SK-N-SH treated with all-trans-retinoic acid at 6 μM for 48 hours (cell line): ENCODE data around the gene ALOX12B.

Experiments used
- ATAC-seq: fragments of 200-7000 bp; cut with Tn5 transposase; 3 replicates; pipeline ENCODE4 v1.9.1; 2020; ENCODE audit warnings: mild to moderate bottlenecking, moderate library complexity
- ARNTL ChIP-seq: fragments of 450-650 bp; formaldehyde crosslinking; IDR thresholded peaks from 2 replicates; pipeline ENCODE4 v1.5.0; 2020; ENCODE audit warnings: low read depth, mild to moderate bottlenecking, moderate library complexity, borderline replicate concordance
- BACH2 ChIP-seq: fragments of 250-450 bp; sonication (Bioruptor Pico); IDR thresholded peaks from 2 replicates; pipeline ENCODE4 v1.9.0; 2021; ENCODE audit warnings: mild to moderate bottlenecking, borderline replicate concordance
- CREB5 ChIP-seq: fragments of 250-450 bp; sonication (Bioruptor Pico); IDR thresholded peaks from 2 replicates; pipeline ENCODE4 v1.5.1; 2020; ENCODE audit warnings: low read depth, mild to moderate bottlenecking, moderate library complexity
- CSRNP3 ChIP-seq: fragments of 250-450 bp; sonication (Bioruptor Pico); IDR thresholded peaks from 2 replicates; pipeline ENCODE4 v1.5.1; 2021; ENCODE audit warnings: mild to moderate bottlenecking, moderate library complexity
- ESRRG ChIP-seq: fragments of 250-450 bp; sonication (Bioruptor Pico); IDR thresholded peaks from 2 replicates; pipeline ENCODE4 v1.6.1; 2021; ENCODE audit warnings: mild to moderate bottlenecking
- GLIS3 ChIP-seq: fragments of 250-450 bp; sonication (Bioruptor Pico); IDR thresholded peaks from 2 replicates; pipeline ENCODE4 v1.5.0; 2020; ENCODE audit warnings: mild to moderate bottlenecking, moderate library complexity
- ISL1 ChIP-seq: fragments of 250-450 bp; sonication (Bioruptor Pico); IDR thresholded peaks from 2 replicates; pipeline ENCODE4 v2.1.2; 2022; ENCODE audit warnings: mild to moderate bottlenecking, moderate library complexity
- OSR1 ChIP-seq: fragments of 250-450 bp; sonication (Bioruptor Pico); IDR thresholded peaks from 2 replicates; pipeline ENCODE4 v1.8.0; 2022; ENCODE audit warnings: moderate library complexity, mild to moderate bottlenecking, inconsistent platforms
- PATZ1 ChIP-seq: fragments of 250-450 bp; sonication (Bioruptor Pico); IDR thresholded peaks from 2 replicates; pipeline ENCODE4 v1.8.0; 2020; ENCODE audit warnings: mild to moderate bottlenecking, moderate library complexity, borderline replicate concordance
- POU6F1 ChIP-seq: fragments of 250-450 bp; sonication (Bioruptor Pico); IDR thresholded peaks from 2 replicates; pipeline ENCODE4 v1.8.0; 2021; ENCODE audit warnings: low read depth, mild to moderate bottlenecking, moderate library complexity, borderline replicate concordance
- TCF4 ChIP-seq: fragments of 250-450 bp; sonication (Bioruptor Pico); IDR thresholded peaks from 2 replicates; pipeline ENCODE4 v1.8.0; 2021; ENCODE audit warnings: mild to moderate bottlenecking, moderate library complexity, borderline replicate concordance
- TOX ChIP-seq: fragments of 250-450 bp; sonication (Bioruptor Pico); IDR thresholded peaks from 2 replicates; pipeline ENCODE4 v1.8.0; 2021; ENCODE audit warnings: mild to moderate bottlenecking, moderate library complexity, borderline replicate concordance
- TSHZ2 ChIP-seq: fragments of 250-450 bp; sonication (Bioruptor Pico); IDR thresholded peaks from 2 replicates; pipeline ENCODE4 v1.5.0; 2020; ENCODE audit warnings: mild to moderate bottlenecking, moderate library complexity
- ZC3H10 ChIP-seq: fragments of 250-450 bp; sonication (Bioruptor Pico); IDR thresholded peaks from 2 replicates; pipeline ENCODE4 v1.5.1; 2021; ENCODE audit warnings: mild to moderate bottlenecking, moderate library complexity
- ZFP3 ChIP-seq: fragments of 250-450 bp; sonication (Bioruptor Pico); IDR thresholded peaks from 2 replicates; pipeline ENCODE4 v1.5.0; 2020; ENCODE audit warnings: mild to moderate bottlenecking, moderate library complexity
- ZFP30 ChIP-seq: fragments of 450-650 bp; formaldehyde crosslinking; IDR thresholded peaks from 2 replicates; pipeline ENCODE4 v1.5.0; 2022; ENCODE audit warnings: mild to moderate bottlenecking, moderate library complexity
- ZNF565 ChIP-seq: fragments of 450-650 bp; formaldehyde crosslinking; conservative IDR thresholded peaks from 2 replicates; pipeline ENCODE4 v1.5.0; 2020; ENCODE audit warnings: low read depth, mild to moderate bottlenecking, moderate library complexity
- ZNF70 ChIP-seq: fragments of 450-650 bp; formaldehyde crosslinking; IDR thresholded peaks from 2 replicates; pipeline ENCODE4 v1.5.0; 2020; ENCODE audit warnings: mild to moderate bottlenecking, moderate library complexity
- ZNF8 ChIP-seq: fragments of 450-650 bp; formaldehyde crosslinking; IDR thresholded peaks from 2 replicates; pipeline ENCODE4 v1.5.0; 2020; ENCODE audit warnings: mild to moderate bottlenecking, moderate library complexity

The ALOX12B gene

GRCh38 chr17:8125154-8125946 is 37.8 kb upstream of the ALOX12B start (continued):
- TF ChIP-seq ZNF8, result no peak

- no peak for ATAC-seq
- TF ChIP-seq ZFP3 (CRISPR knock-in tag), result no peak
- no peak for TF ChIP-seq BACH2 (CRISPR knock-in tag)
- no peak for TF ChIP-seq ZNF565 (CRISPR knock-in tag)
- TF ChIP-seq ZNF8, result no peak
- no peak for TF ChIP-seq TSHZ2
- TF ChIP-seq ZNF70, result no peak
- no peak for TF ChIP-seq CREB5 (CRISPR knock-in tag)
- no peak for TF ChIP-seq ISL1 (CRISPR knock-in tag)
- TF ChIP-seq OSR1 (CRISPR knock-in tag), result no peak
- TF ChIP-seq GLIS3 (CRISPR knock-in tag), result no peak
Measured at GRCh38 chr17:8124350-8125153, 37.0 kb upstream of the ALOX12B start.

GRCh38 chr17:8123695-8124349 is 36.3 kb upstream of the ALOX12B start, which contains the start of gene HES7:
TSS of gene HES7 (minus strand) at chr17:8124106. CDS start at chr17:8124084, 22 bp downstream.
- TF ChIP-seq TCF4 (CRISPR knock-in tag) (no peak), PATZ1 (CRISPR knock-in tag) (no peak)
- ATAC-seq, result no peak

GRCh38 chr17:8122924-8123694 is 35.6 kb upstream of the ALOX12B start:
- no peak for ATAC-seq

More at GRCh38 chr17:8122924-8123694, 35.6 kb upstream of the ALOX12B start:
- no peak for TF ChIP-seq ZC3H10
- TF ChIP-seq OSR1 (CRISPR knock-in tag), result no peak
- TF ChIP-seq ISL1 (CRISPR knock-in tag), result no peak
- TF ChIP-seq POU6F1 (CRISPR knock-in tag), result no peak
- TF ChIP-seq TOX, result no peak
- TF ChIP-seq TCF4 (CRISPR knock-in tag), result no peak
- no peak for TF ChIP-seq CSRNP3 (CRISPR knock-in tag)
- TF ChIP-seq ARNTL (CRISPR knock-in tag), result no peak
- no peak for TF ChIP-seq ESRRG
- TF ChIP-seq ZNF8, result no peak
- TF ChIP-seq TSHZ2, result no peak
- TF ChIP-seq ZFP30, result no peak
